GM18517 (cell line): ENCODE results near the gene RNF214.
"Not testable (repeated sequence)": the region's sequence is repeated elsewhere in the genome, so short reads cannot be mapped to it uniquely, and the experiment has no call there.

Source experiments
- ATAC-seq: cut with Tn5 transposase; IDR thresholded peaks from one replicate; pipeline ENCODE4 v1.9.1; 2021; ENCODE audit warnings: mild to moderate bottlenecking, moderate library complexity; ENCODE audit not compliant: unreplicated experiment

RNF214 gene

GRCh38 chr11:117229931-117230285 is 2.6 kb upstream of the RNF214 start:
- ATAC-seq = no peak

- ATAC-seq = no peak
Observed at GRCh38 chr11:117230286-117230961, 2.0 kb upstream of the RNF214 start.

GRCh38 chr11:117230999-117231841 is 1.3 kb upstream of the RNF214 start:
- ATAC-seq = no peak

- no peak for ATAC-seq
Observed at GRCh38 chr11:117231842-117232091, 704 bp upstream of the RNF214 start, which contains the start of gene PCSK7. Gene PCSK7 (minus strand): TSS chr11:117232073. CDS start chr11:117229844, 2,229 bp downstream.

- ATAC-seq = no peak
Observed at GRCh38 chr11:117232911-117233409, 489 bp downstream of the RNF214 start.

- ATAC-seq = no peak
Observed at GRCh38 chr11:117238221-117238620, 5.8 kb downstream of the RNF214 start.

- ATAC-seq = no peak
Observed at GRCh38 chr11:117239295-117239694, 6.8 kb downstream of the RNF214 start.

GRCh38 chr11:117248341-117248740 is 15.9 kb downstream of the RNF214 start:
- ATAC-seq = no peak

GRCh38 chr11:117249571-117249970 is 17.1 kb downstream of the RNF214 start:
- no peak for ATAC-seq

- no peak for ATAC-seq
Observed at GRCh38 chr11:117251506-117251905, 19.0 kb downstream of the RNF214 start.

GRCh38 chr11:117255966-117256365 is 23.5 kb downstream of the RNF214 start:
- no peak for ATAC-seq

GRCh38 chr11:117256573-117256972 is 24.1 kb downstream of the RNF214 start:
- no peak for ATAC-seq

GRCh38 chr11:117258576-117258975 is 26.1 kb downstream of the RNF214 start:
- ATAC-seq = no peak

- ATAC-seq = no peak
Observed at GRCh38 chr11:117259417-117259816, 26.9 kb downstream of the RNF214 start.

GRCh38 chr11:117264624-117265323 is 32.3 kb downstream of the RNF214 start:
- ATAC-seq = not testable (repeated sequence)

GRCh38 chr11:117265745-117266144 is 33.3 kb downstream of the RNF214 start:
- no peak for ATAC-seq

GRCh38 chr11:117269856-117270255 is 37.4 kb downstream of the RNF214 start:
- ATAC-seq = no peak

GRCh38 chr11:117271208-117271607 is 38.7 kb downstream of the RNF214 start:
- ATAC-seq = no peak

- not testable (repeated sequence) for ATAC-seq
Observed at GRCh38 chr11:117272175-117272574, 39.7 kb downstream of the RNF214 start.

GRCh38 chr11:117273550-117274289 is 41.2 kb downstream of the RNF214 start:
- no peak for ATAC-seq

GRCh38 chr11:117278347-117278746 is 45.9 kb downstream of the RNF214 start:
- ATAC-seq = no peak
